ENCODE measurements around the gene FFAR4. TPM values are rescaled to one million over a fixed set of nuclear protein-coding genes. Genes with fewer than 3 reads are reported as not detected.
"Not testable (repeated sequence)": the region's sequence is repeated elsewhere in the genome, so short reads cannot be mapped to it uniquely, and the experiment has no call there.

Gene FFAR4
- 0.07 TPM for total RNA-seq
- long read RNA-seq: 0 reads

DNA sequence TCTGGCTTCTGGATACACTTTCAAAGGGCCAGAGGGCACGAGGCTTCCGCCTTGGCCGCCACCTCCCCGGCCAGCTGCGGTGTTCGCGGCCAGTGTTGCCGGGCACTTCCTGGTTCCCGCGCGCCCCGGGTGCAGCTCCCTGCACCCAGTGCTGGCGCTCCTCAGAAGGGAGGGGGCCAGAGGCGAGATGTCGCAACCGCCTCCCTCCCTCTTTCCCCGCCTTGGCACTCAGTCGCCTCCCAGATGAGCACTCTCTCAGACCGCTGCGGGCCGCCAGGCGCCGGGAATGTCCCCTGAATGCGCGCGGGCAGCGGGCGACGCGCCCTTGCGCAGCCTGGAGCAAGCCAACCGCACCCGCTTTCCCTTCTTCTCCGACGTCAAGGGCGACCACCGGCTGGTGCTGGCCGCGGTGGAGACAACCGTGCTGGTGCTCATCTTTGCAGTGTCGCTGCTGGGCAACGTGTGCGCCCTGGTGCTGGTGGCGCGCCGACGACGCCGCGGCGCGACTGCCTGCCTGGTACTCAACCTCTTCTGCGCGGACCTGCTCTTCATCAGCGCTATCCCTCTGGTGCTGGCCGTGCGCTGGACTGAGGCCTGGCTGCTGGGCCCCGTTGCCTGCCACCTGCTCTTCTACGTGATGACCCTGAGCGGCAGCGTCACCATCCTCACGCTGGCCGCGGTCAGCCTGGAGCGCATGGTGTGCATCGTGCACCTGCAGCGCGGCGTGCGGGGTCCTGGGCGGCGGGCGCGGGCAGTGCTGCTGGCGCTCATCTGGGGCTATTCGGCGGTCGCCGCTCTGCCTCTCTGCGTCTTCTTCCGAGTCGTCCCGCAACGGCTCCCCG is at the start of gene FFAR4:
TSS of gene FFAR4 (plus strand) at position 231 of the 842 bp plus-strand sequence. CDS start at position 287, 56 bp downstream.
- intact Hi-C loops (cut with micrococcal nuclease): no loop called here
- ATAC-seq: peak; percentile 82
- DNase-seq: peak; percentile 64

DNA sequence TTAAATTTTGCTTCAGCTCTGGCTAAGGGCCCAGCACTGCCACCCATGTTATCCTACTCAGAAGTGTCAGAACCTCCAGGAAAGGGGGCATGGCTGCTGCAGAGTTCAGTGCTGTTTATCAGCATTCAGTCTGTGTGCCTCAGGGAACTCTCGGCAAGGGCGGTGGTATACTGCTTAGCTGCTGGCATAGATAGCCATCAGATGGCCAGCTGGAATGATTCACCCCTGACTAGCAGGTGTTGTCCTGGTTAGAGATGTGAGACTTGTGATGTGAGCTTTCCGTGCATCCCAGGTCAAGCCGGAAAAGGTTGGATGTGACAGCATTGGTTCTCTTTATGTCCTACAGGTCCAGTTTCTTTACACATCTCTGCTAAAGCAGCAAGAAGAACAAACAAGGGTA is 47.9 kb upstream of the FFAR4 start:
- DNase-seq (no peak), ATAC-seq (no peak)
- intact Hi-C loops (cut with micrococcal nuclease): no loop called here

DNA sequence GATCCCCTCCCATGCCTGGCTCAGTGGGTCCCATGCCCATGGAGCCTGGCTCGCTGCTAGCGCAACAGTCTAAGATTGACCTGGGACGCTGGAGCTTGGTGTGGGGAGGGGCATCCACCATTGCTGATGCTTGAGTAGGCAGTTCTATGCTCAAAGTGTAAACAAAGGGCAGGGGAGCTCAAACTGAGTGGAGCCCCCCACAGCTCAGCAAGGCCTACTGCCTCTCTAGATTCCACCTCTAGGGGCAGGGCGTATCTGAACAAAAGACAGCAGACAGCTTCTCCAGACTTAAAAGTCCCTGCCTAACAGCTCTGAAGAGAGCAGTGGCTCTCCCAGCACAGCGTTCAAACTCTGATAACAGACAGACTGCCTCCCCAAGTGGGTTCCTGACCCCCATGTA is 31.2 kb upstream of the FFAR4 start:
- DNase-seq (no peak), ATAC-seq (no peak)
- intact Hi-C loops (cut with micrococcal nuclease): no loop called here

DNA sequence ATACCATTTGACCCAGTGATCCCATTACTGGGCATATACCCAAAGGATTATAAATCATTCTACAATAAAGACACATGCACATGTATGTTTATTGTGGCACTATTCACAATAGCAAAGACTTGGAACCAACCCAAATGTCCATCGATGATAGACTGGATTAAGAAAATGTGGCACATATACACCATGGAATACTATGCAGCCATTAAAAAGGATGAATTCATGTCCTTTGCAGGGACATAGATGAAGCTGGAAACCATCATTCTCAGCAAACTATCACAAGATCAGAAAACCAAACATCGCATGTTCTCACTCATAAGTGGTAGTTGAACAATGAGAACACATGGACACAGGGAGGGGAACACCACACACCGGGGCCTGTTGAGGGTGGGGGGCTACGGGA is 25.6 kb upstream of the FFAR4 start:
- DNase-seq; ATAC-seq; intact Hi-C loops (cut with micrococcal nuclease): not testable (repeated sequence)

DNA sequence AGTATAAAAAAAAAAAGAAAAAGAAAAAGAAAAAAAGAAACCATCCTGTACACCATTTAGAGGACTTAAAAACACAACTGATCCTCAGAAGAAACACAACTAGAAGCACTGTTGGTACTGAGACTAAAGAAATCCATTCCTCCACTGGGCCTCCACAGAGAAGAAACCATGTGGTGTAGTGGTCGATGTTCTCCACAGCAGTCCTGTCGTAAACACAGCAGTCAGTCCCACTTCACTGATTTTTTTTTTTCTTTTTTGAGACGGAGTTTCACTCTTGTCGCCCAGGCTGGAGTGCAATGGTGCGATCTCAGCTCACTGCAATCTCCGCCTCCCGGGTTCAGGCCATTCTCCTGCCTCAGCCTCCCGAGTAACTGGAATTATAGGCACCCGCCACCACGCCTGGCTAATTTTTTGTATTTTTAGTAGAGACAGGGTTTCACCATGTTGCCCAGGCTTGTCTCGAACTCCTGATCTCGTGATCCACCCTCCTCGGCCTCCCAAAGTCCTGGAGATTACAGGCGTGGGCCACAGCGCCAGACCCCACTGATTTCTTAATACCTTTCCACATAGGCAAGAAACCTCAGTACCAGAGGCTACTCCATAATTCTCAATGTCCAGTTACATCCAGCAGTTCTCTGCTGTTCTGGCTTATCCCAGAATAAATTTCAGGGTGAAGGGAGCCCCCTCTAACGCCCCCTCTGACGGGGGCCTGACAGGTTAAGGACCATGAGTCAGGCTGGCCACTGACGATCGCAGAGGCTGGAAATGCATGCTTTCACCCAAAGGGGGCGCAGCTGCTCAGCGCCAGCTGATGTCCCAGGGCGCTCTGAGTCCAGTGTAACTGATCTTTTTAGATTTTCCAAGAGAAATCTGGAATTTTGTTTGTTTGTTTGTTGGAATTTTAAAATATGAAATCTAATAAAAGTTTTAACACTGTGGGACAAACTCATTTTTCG is 24.8 kb upstream of the FFAR4 start:
- DNase-seq (peak; percentile 57), ATAC-seq (peak; percentile 89)
- intact Hi-C loops (cut with micrococcal nuclease): no loop called here

DNA sequence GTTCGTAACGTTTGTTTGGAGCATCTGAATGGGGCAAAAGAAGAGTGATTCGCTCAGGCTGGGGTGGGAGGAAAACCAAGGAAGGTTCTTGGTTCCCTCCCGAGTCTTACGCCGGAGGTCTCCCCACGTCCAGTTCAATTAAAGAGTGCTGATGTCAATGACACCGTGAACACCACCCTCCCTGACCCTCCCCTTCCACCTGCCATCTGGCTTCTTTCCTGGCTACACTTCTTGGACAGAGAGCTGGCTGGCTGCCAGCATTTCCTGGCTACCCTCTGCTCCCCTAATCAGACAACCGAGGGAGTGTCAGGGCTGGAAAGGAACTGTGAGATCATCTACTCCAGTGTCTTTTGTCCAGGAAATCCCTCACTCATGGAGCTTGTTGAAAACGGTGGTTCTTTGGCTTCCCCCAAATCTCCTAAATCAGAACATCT is 24.1 kb upstream of the FFAR4 start:
- intact Hi-C loops (cut with micrococcal nuclease): no loop called here
- ATAC-seq (peak; percentile 99), DNase-seq (peak; percentile 86)

DNA sequence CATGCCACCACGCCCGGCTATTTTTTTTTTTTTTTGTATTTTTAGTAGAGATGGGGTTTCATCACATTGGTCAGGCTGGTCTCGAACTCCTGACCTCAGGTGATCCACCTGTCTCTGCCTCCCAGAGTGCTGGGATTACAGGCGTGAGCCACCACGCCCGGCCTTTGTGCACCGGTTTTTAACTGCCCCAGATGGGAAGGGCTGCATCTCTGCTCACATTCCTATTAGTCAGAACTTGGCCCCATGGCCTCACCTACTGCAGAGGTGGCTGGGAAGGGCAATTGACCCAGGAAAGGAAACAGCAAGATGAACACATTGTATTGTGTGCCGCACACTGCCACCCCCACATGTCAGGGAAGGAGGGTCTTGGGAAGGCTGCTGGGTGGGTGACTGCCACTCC is 19.5 kb upstream of the FFAR4 start:
- DNase-seq; intact Hi-C loops (cut with micrococcal nuclease): not testable (repeated sequence)

DNA sequence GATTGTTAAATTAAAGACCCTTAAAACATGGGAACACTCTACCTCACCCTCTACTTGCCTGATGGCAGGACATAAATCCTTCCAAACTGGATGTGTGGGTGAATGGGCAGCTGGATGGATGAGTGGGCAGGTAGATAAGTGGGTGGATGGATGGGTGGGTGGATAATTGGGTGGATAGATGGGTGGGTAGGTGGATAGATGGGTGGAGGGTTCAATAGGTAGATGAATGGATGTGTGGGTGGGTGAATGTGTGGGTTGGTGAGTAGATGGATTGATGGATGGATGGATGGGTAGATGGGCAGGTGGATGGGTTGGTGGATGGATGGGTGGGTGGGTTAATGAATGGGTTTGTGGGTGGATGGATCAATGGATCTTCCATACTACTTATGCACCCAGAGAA is 18.9 kb upstream of the FFAR4 start:
- intact Hi-C loops (cut with micrococcal nuclease): no loop called here
- DNase-seq: no peak
- no peak for ATAC-seq

More for the DNA sequence above, 19.5 kb upstream of the FFAR4 start:
- not testable (repeated sequence) for ATAC-seq

DNA sequence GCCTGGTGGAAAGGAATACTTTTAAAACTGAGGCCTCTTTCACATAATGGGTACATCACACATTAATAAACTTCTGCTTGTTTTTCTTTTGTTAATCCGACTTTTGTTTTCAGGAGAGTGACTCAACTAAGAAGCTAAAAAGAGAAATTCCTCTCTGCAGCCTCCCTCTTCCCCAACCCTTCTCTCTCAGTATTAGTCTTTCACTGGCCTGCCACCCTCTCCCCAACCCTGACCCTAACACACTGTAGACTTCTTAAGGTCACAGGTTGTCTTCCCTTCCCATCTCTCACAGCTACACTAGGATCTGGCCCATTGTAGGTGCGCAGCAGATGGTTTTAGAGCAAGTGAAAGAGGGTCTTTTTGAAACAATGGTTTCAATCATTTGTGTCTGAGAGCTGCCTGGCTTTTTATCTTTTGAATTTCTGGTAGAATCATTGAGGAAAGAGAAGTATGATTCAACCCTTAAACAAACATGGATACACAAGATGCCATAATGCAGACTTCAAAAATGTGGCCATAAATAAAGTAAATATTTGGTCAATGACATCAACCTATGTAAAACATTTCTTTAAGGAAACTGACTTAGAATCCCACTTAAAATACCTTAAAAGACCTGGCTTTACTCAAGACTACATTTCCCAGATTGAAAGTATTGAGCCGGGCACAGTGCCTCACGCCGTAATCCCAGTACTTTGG is 17.9 kb upstream of the FFAR4 start:
- ATAC-seq: no peak
- no peak for DNase-seq
- intact Hi-C loops (cut with micrococcal nuclease): no loop called here

DNA sequence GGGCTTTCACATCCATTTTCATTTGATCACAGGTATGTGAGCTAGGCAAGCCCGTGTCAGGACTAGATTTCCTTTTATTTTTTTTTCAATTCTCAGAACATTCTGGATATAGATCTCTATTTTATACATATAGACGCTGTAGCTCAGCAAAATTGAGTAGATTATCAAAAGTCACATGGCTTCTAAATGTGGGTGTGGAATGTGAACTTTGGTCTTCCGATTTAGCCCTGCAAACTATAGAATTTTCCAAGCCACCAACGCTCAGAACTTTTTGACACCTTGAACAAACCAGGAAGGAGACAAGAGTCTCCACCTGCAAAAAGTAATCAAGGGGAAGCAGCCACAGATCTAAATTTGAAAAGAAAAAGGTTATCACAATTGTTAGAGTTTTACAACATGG is 15.9 kb upstream of the FFAR4 start:
- no peak for ATAC-seq
- no peak for DNase-seq
- intact Hi-C loops (cut with micrococcal nuclease): no loop called here

DNA sequence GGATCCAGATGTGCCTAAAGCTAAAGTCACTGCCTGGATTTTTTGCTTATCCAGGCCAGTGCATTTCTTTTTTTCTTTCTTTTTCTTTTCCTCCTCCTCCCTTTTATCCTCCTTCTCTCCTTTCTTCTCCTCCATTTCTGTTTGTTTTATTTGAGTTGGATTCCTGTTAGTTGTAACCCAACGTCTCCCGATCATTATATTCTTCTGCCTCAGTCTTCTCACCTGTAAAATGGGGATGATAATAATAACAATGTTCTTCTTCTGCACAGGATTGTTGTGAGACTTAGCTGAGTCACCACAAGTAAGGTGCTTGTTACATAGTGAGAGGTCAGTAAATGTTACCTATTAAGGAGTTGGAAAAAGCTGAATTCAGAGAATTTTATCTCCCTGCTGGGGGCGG is 13.7 kb upstream of the FFAR4 start:
- intact Hi-C loops (cut with micrococcal nuclease): no loop called here
- ATAC-seq (no peak), DNase-seq (no peak)

DNA sequence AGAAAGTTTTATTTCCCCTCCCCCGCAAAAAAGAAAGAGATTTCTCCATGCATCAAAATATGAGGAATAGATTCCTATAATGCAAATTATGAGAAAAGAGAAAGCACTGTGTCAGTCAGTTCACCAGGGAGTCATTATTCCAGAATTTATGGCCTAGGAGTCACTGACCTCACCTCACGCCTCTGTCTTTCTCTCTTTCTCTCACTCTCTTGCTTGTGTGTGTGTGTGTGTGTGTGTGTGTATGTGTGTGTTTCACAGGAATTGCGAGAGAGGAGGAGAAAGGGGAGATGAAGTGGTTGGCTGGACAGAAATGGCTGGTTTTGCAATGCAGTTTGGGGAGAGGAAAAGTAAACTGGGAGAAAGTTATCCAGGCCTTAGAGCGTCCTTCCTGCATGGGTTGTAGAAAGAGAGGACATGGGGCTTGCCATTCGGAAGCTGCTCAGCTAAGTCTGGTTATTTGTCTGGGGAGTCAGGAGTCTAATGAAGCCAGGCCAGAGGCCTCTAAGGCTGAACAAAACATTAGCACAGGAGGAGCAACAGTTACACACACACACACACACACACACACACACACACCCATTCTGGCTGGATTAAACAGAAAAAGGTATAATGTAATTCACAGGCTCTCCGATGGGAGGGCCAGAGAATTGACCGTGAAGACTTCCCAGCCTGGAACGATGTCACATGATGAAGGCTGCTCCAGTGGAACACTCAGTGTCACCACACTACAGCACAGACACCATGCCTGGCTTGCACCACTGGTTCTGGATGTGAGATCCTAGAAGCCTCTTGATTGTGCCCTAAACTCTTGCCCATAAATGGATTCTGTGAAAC is 12.8 kb upstream of the FFAR4 start:
- DNase-seq: no peak
- ATAC-seq: no peak
- intact Hi-C loops (cut with micrococcal nuclease): no loop called here

DNA sequence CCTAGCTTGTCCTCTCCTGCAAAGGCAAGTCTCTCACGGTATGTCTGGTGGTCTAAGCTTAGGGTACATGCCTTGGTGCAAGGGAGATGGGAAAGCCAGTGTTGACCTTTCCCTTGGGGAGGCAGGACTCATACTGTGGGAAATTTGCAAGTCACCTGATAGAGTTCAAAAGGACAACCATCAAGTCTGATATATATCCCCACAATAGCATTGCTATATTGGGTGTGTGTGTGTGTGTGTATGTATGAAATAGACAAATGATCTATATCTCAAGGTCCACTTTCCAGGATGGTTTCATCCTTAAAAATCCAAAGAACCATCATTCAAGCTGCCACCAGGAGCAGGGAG is 12.2 kb upstream of the FFAR4 start:
- no peak for ATAC-seq
- no peak for DNase-seq
- intact Hi-C loops (cut with micrococcal nuclease): no loop called here

DNA sequence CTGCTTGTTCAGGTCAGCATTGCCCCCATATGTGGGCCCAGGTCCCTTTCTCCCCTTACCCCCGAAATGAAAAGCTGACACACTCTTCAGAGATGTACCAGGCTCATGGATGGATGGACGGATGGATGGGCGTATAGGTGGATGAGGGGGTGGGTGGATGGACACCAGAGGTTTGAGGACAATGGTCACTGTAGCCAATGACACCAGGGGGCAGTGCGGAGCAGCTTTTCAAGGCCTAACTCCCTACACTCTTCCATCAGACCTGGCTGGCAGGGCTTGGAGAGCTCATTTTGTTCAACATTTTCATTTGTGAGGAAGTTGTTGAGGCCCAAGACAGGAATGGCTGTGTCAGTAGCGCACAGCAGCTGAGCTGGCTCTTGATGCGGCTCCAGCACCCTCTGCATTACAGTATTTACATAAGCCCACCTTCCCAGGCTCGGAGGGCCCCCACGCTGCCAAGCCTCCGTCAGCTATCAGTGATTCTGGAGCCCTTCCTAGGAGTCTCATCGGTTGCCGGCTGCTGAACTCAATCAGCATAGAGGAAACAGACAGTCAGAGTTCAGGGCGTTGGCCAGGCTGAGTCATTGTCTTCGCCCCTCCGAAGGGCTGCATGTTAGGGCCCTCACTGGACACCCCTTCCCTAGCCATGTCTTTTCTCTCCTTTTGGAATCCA is 11.6 kb upstream of the FFAR4 start:
- DNase-seq: peak; percentile 78
- intact Hi-C loops (cut with micrococcal nuclease): no loop called here
- ATAC-seq: peak; percentile 92

DNA sequence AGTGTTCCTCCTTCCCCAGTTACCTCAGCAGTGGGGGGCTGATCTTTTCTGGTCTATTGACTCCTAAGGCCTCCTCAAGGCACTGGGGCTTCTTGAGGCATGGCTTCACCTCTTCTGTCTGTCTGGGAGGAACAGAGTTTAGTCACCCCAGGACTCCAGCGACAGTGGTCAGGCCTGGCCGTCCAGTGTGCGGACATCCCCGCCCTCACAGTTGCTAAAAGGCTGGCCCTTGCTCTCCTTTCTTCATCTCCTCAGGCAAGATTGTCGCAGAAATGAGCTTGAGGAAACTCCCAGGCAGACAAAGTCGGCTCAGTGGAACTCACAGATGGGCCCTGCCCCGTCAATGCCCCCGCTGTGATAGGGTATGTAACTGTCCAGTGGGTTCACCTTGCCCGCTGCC is 7.0 kb upstream of the FFAR4 start:
- ATAC-seq (no peak), DNase-seq (no peak)
- intact Hi-C loops (cut with micrococcal nuclease): no loop called here

DNA sequence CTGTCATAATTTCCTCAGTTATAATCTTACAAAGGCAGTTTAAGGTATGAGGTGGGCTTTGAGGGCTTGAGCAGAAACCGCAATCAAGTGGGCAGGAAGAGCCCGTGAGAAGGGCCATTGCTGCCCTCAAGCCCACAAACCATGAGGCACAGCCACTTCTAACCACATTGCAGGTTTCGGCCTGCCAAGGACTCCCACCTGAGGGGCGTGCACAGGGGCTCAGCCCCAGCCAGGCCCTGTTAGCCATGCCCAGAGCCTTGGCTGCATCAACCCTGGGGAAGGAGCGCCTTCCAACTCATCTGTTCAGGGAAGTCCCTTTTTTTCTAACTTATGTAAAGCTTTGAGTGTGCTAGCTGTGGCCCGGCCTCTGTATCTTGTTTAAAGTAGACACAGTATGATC is 5.9 kb upstream of the FFAR4 start:
- intact Hi-C loops (cut with micrococcal nuclease): no loop called here

DNA sequence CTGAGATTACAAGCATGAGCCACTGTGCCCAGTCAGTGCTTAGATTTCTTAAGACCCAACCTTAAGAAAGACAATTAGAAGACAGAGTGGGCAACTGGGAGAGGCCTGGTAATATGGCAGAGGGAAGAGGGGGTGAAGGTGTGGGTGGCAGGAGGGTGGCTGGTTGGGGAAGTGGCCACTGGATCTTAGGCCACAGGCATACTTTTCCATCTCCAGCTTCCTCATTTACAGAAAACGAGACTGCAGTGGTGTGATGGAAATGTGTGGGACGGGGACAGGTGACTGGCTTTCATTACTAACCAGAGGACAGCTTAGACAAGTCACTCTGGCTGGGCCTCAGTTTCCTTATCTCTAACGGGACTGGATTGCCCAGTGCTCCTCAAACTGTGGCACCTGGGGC is 1.0 kb upstream of the FFAR4 start:
- no peak for DNase-seq
- ATAC-seq: no peak
- intact Hi-C loops (cut with micrococcal nuclease): no loop called here

More for the DNA sequence above, 5.9 kb upstream of the FFAR4 start:
- no peak for ATAC-seq
- no peak for DNase-seq

Data from left ventricle myocardium superior (tissue), 1 donor.